Ishikawa (cell line): ENCODE measurements around the gene RPS4Y1.

Experiments
- CREB1 ChIP-seq: IDR thresholded peaks from 2 replicates; pipeline ENCODE4 v1.6.1; 2012; ENCODE audit warnings: low read depth
- FOXM1 ChIP-seq: IDR thresholded peaks from 2 replicates; pipeline ENCODE4 v1.6.1; 2012; ENCODE audit warnings: low read depth, borderline replicate concordance
- NFIC ChIP-seq: IDR thresholded peaks from 2 replicates; pipeline ENCODE4 v1.6.1; 2012
- TF ChIP-seq, protein P1 (sequence below): IDR thresholded peaks from 2 replicates; pipeline ENCODE4 v1.6.1; 2012; ENCODE audit warnings: low read depth, mild to moderate bottlenecking
- TF ChIP-seq, protein P2 (sequence below): IDR thresholded peaks from 2 replicates; pipeline ENCODE4 v1.6.1; 2012

DNA sequence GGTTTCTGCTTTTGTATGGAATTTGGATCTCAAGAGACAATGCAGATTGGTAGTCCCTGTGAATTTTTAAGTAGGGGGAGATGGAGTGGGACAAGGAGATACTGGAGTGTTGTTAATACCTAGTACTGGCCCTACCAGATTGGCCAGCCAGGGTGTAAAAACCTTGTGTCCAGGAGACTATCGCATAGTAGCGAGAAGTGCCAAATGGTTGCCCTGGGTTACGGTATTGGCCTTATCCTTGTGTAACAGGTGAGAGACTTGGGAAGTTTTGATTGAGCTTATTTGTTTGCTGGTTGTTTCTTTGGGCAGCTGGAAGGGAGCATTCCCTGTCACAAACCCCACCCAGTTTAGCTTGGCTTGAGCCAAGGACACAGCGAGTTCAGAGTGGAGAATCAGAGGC is 5.4 kb downstream of the RPS4Y1 start:
- TF ChIP-seq FOXM1: no peak
- TF ChIP-seq, protein P1, sequence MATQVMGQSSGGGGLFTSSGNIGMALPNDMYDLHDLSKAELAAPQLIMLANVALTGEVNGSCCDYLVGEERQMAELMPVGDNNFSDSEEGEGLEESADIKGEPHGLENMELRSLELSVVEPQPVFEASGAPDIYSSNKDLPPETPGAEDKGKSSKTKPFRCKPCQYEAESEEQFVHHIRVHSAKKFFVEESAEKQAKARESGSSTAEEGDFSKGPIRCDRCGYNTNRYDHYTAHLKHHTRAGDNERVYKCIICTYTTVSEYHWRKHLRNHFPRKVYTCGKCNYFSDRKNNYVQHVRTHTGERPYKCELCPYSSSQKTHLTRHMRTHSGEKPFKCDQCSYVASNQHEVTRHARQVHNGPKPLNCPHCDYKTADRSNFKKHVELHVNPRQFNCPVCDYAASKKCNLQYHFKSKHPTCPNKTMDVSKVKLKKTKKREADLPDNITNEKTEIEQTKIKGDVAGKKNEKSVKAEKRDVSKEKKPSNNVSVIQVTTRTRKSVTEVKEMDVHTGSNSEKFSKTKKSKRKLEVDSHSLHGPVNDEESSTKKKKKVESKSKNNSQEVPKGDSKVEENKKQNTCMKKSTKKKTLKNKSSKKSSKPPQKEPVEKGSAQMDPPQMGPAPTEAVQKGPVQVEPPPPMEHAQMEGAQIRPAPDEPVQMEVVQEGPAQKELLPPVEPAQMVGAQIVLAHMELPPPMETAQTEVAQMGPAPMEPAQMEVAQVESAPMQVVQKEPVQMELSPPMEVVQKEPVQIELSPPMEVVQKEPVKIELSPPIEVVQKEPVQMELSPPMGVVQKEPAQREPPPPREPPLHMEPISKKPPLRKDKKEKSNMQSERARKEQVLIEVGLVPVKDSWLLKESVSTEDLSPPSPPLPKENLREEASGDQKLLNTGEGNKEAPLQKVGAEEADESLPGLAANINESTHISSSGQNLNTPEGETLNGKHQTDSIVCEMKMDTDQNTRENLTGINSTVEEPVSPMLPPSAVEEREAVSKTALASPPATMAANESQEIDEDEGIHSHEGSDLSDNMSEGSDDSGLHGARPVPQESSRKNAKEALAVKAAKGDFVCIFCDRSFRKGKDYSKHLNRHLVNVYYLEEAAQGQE: no peak
- TF ChIP-seq CREB1: no peak
- TF ChIP-seq NFIC: no peak
- TF ChIP-seq, protein P2, sequence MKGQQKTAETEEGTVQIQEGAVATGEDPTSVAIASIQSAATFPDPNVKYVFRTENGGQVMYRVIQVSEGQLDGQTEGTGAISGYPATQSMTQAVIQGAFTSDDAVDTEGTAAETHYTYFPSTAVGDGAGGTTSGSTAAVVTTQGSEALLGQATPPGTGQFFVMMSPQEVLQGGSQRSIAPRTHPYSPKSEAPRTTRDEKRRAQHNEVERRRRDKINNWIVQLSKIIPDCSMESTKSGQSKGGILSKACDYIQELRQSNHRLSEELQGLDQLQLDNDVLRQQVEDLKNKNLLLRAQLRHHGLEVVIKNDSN: no peak
